Thyroid gland (tissue), 4 donors: Measurements from ENCODE around the gene BAIAP3. TPM values are rescaled to one million over a fixed set of nuclear protein-coding genes. Genes with fewer than 3 reads are reported as not detected.

ENCODE experiments used
- DNase-seq, 2 donors: peaks; one replicate each; pipeline ENCODE4 v3.0.0-alpha.2; 2019
- H3K27ac ChIP-seq, 3 donors: fragments of 200-600 bp; sonication (generic); 1 replicate in 2 of 3; 2 replicates in 1 of 3; pipeline ENCODE4 v1.5.1; 2016 to 2019; ENCODE audit warnings: mild to moderate bottlenecking in 1 of 3, moderate library complexity in 1 of 3
- H3K27me3 ChIP-seq: fragments of 200-600 bp; sonication (generic); one replicate; pipeline ENCODE4 v1.5.1; 2019
- H3K36me3 ChIP-seq, 2 donors: fragments of 200-600 bp; sonication (generic); one replicate each; pipeline ENCODE4 v1.5.1; 2016 to 2019
- H3K4me1 ChIP-seq, 2 donors: fragments of 200-600 bp; sonication (generic); one replicate each; pipeline ENCODE4 v1.5.1; 2017 to 2019
- H3K4me3 ChIP-seq, 3 donors: fragments of 200-600 bp; sonication (generic); replicated peaks in 1 of 3; 1 replicate in 2 of 3; 2 replicates in 1 of 3; pipeline ENCODE4 v1.5.1; 2016; ENCODE audit warnings: mild to moderate bottlenecking in 1 of 3
- H3K9me3 ChIP-seq: fragments of 200-600 bp; sonication (generic); one replicate; pipeline ENCODE4 v1.5.1; 2017
- CTCF ChIP-seq, 6 experiments: fragments of 200-600 bp in 3 of 6; fragments of 450-650 bp in 3 of 6; sonication (generic) in 3 of 6; IDR thresholded peaks; one replicate each; pipeline ENCODE4 v1.5.1; 2016 to 2019; ENCODE audit warnings: antibody characterized with exemption in 6 of 6, mild to moderate bottlenecking in 2 of 6, inconsistent platforms in 1 of 6, moderate library complexity in 1 of 6
- POLR2A ChIP-seq, 2 donors: fragments of 450-650 bp; IDR thresholded peaks; one replicate each; pipeline ENCODE4 v1.6.1; 2017; ENCODE audit warnings: antibody characterized with exemption in 2 of 2, mild to moderate bottlenecking in 2 of 2, moderate library complexity in 1 of 2
- WGBS, 2 donors: methylation state at CpG; one replicate each; pipeline ENCODE4 v1.1.5; 2017; 5-methylcytosine and 5-hydroxymethylcytosine counted together
- intact Hi-C: fragments of 100-400 bp; cut with DNase I; formaldehyde crosslinking; loops from one replicate; pipeline ENCODE4 v1.15.1; 2023
- total RNA-seq, 4 donors: library from RNA; depleted of rRNA; stranded (reverse); fragments of >200 nt; gene quantifications; one replicate each; pipeline ENCODE4 v1.2.3, GENCODE V29; 2016

The BAIAP3 gene
- total RNA-seq, 4 donors from 2014 or later, result 0.45 to 3.0 (median 1.6) TPM

- WGBS, 2 donors, result 91% methylated on average over 32 of the region's 32 CpGs
- H3K27me3 ChIP-seq, result no peaks in the 10 kb centered on the region
- H3K4me1 ChIP-seq, result no peaks in the 10 kb centered on the region
- no peak overlapping the region for H3K4me3 ChIP-seq
- TF ChIP-seq CTCF (IDR thresholded peaks at IDR 0.05), result no peak
- TF ChIP-seq POLR2A (IDR thresholded peaks at IDR 0.05), result no peak
- no peak for DNase-seq
- no peak overlapping the region for H3K27ac ChIP-seq
- intact Hi-C loops, result no loop called here
- H3K36me3 ChIP-seq, result peaks cover 77 to 78% of the 10 kb centered on the region in 2 donors
- H3K9me3 ChIP-seq, result no peaks in the 10 kb centered on the region
These were observed 15.8 kb upstream of the BAIAP3 start for GRCh38 chr16:1317479-1318267.

GRCh38 chr16:1318268-1318545, 15.2 kb upstream of the BAIAP3 start:
- intact Hi-C loops, result no loop called here

DNA sequence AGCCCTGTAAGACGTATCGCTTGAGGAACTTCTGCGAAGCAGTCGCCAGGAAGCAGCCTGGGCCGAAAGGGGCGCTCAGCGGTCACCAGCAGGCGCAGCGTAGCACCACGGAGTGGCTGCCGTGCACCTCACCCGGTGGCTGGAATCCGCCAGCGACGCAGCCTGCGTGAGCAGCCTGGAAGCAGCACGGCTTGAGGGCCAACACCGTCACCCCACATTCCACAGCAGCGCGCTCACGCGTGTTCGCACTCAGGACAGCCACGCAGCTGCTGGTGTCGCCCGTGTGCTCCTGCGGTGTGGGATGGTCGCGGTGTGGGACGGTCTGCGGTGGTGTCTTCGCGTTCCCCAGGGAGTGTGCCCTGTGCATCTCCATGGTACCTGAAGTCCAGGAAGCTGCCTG, 14.4 kb upstream of the BAIAP3 start:
- H3K27me3 ChIP-seq, result no peaks in the 10 kb centered on the region
- H3K4me3 ChIP-seq, result no peak overlapping the region
- H3K9me3 ChIP-seq, result no peaks in the 10 kb centered on the region
- DNase-seq, result no peak
- WGBS, 2 donors, result 92 to 94% methylated on average over 31 to 33 of the region's 33 CpGs
- intact Hi-C loops, result no loop called here
- H3K36me3 ChIP-seq, result peaks cover 84% of the 10 kb centered on the region in 2 donors
- no peak overlapping the region for H3K27ac ChIP-seq
- TF ChIP-seq CTCF (IDR thresholded peaks at IDR 0.05) (no peak), POLR2A (IDR thresholded peaks at IDR 0.05) (no peak)
- H3K4me1 ChIP-seq, result no peaks in the 10 kb centered on the region

More at GRCh38 chr16:1318268-1318545, 15.2 kb upstream of the BAIAP3 start:
- 79 to 83% methylated on average over 9 of the region's 9 CpGs for WGBS, 2 donors
- no peaks in the 10 kb centered on the region for H3K27me3 ChIP-seq
- peaks cover 79% of the 10 kb centered on the region in 2 donors for H3K36me3 ChIP-seq
- H3K4me1 ChIP-seq, result no peaks in the 10 kb centered on the region
- DNase-seq, result no peak
- TF ChIP-seq POLR2A (IDR thresholded peaks at IDR 0.05) (no peak), CTCF (IDR thresholded peaks at IDR 0.05) (no peak)
- no peak overlapping the region for H3K4me3 ChIP-seq
- H3K27ac ChIP-seq, result no peak overlapping the region
- H3K9me3 ChIP-seq, result no peaks in the 10 kb centered on the region

- Histone ChIP-seq H3K27me3 (no peaks in the 10 kb centered on the region), H3K4me3 (no peak overlapping the region), H3K9me3 (no peaks in the 10 kb centered on the region), H3K36me3 (peaks cover 83 to 84% of the 10 kb centered on the region in 2 donors), H3K4me1 (no peaks in the 10 kb centered on the region), H3K27ac (no peak overlapping the region)
- no peak for DNase-seq
- intact Hi-C loops, result no loop called here
- TF ChIP-seq CTCF (IDR thresholded peaks at IDR 0.05), result no peak
- no peak for TF ChIP-seq POLR2A (IDR thresholded peaks at IDR 0.05)
- 85 to 87% methylated on average over 12 of the region's 12 CpGs for WGBS, 2 donors
These were observed 13.3 kb upstream of the BAIAP3 start for GRCh38 chr16:1320097-1320496.

GRCh38 chr16:1320658-1321240, 12.7 kb upstream of the BAIAP3 start:
- Histone ChIP-seq H3K36me3 (peaks cover 82 to 84% of the 10 kb centered on the region in 2 donors), H3K4me1 (no peaks in the 10 kb centered on the region), H3K27ac (no peak overlapping the region), H3K9me3 (no peaks in the 10 kb centered on the region), H3K4me3 (no peak overlapping the region), H3K27me3 (no peaks in the 10 kb centered on the region)
- no peak for DNase-seq
- intact Hi-C loops, result no loop called here
- WGBS, 2 donors, result 83 to 90% methylated on average over 11 to 20 of the region's 22 CpGs
- TF ChIP-seq CTCF (IDR thresholded peaks at IDR 0.05) (no peak), POLR2A (IDR thresholded peaks at IDR 0.05) (no peak)
